Right atrium auricular region (tissue), 2 donors: ENCODE measurements around the gene HACD3. TPM values are rescaled to one million over a fixed set of nuclear protein-coding genes. Genes with fewer than 3 reads are reported as not detected.
"Not testable (repeated sequence)": the region's sequence is repeated elsewhere in the genome, so short reads cannot be mapped to it uniquely, and the experiment has no call there.

Experiments
- DNase-seq: peaks from one replicate; pipeline ENCODE4 v3.0.0-alpha.2; 2019; ENCODE audit warnings: low spot score
- H3K27ac ChIP-seq, 2 donors: fragments of 200-600 bp; sonication (generic); 1 replicate in 1 of 2; 2 replicates in 1 of 2; pipeline ENCODE4 v1.5.1; 2016 to 2019
- H3K27me3 ChIP-seq, 2 donors: fragments of 200-600 bp; sonication (generic); one replicate each; pipeline versions ENCODE4 v1.5.1 to v1.6.0; 2017 to 2019
- H3K36me3 ChIP-seq: fragments of 200-600 bp; sonication (generic); one replicate; pipeline ENCODE4 v1.5.1; 2016
- H3K4me1 ChIP-seq, 2 donors: fragments of 200-600 bp; sonication (generic); one replicate each; pipeline versions ENCODE4 v1.5.1 to v1.6.0; 2017 to 2019
- H3K4me3 ChIP-seq, 2 donors: fragments of 200-600 bp; sonication (generic); 1 replicate in 1 of 2; 2 replicates in 1 of 2; pipeline ENCODE4 v1.5.1; 2017 to 2019; ENCODE audit warnings: mild to moderate bottlenecking in 1 of 2, moderate library complexity in 1 of 2
- H3K9me3 ChIP-seq, 2 donors: fragments of 200-600 bp; sonication (generic); one replicate each; pipeline ENCODE4 v1.5.1; 2019
- CTCF ChIP-seq, 2 donors: fragments of 200-600 bp; sonication (generic); IDR thresholded peaks; one replicate each; pipeline ENCODE4 v1.5.1; 2019; ENCODE audit warnings: antibody characterized with exemption in 2 of 2
- total RNA-seq, 2 donors: library from RNA; depleted of rRNA; stranded (reverse); fragments of >200 nt; gene quantifications; one replicate each; pipeline ENCODE4 v1.1.0, GENCODE V29; 2016

HACD3 gene
- total RNA-seq, 2 donors from 2014 or later = 15.3 to 20.5 TPM

- no peak overlapping the region for H3K27ac ChIP-seq
These were observed 2.9 kb downstream of the HACD3 start for GRCh38 chr15:65533057-65533756.

GRCh38 chr15:65535192-65535591, 4.9 kb downstream of the HACD3 start:
- H3K27me3 ChIP-seq = no peaks in the 10 kb centered on the region
- H3K9me3 ChIP-seq = no peaks in the 10 kb centered on the region
- no peak for TF ChIP-seq CTCF (IDR thresholded peaks at IDR 0.05)
- no peak for DNase-seq
- no peaks in the 10 kb centered on the region for H3K36me3 ChIP-seq
- H3K4me3 ChIP-seq = no peak overlapping the region
- H3K4me1 ChIP-seq = peaks cover 0 to 18% of the 10 kb centered on the region in 2 donors
- no peak overlapping the region for H3K27ac ChIP-seq

More at GRCh38 chr15:65533057-65533756, 2.9 kb downstream of the HACD3 start:
- Histone ChIP-seq H3K4me1 (peaks cover 0 to 24% of the 10 kb centered on the region in 2 donors), H3K9me3 (no peaks in the 10 kb centered on the region), H3K4me3 (no peak overlapping the region), H3K36me3 (no peaks in the 10 kb centered on the region), H3K27me3 (no peaks in the 10 kb centered on the region)
- no peak for TF ChIP-seq CTCF (IDR thresholded peaks at IDR 0.05)
- DNase-seq = no peak

GRCh38 chr15:65540314-65540713, 10.1 kb downstream of the HACD3 start:
- H3K27ac ChIP-seq = no peak overlapping the region
- no peaks in the 10 kb centered on the region for H3K9me3 ChIP-seq
- no peaks in the 10 kb centered on the region for H3K27me3 ChIP-seq
- H3K4me3 ChIP-seq = no peak overlapping the region
- no peaks in the 10 kb centered on the region for H3K36me3 ChIP-seq
- H3K4me1 ChIP-seq = no peaks in the 10 kb centered on the region
- DNase-seq = no peak
- TF ChIP-seq CTCF (IDR thresholded peaks at IDR 0.05) = no peak

GRCh38 chr15:65541231-65541820, 11.1 kb downstream of the HACD3 start:
- DNase-seq = no peak
- Histone ChIP-seq H3K27ac (no peak overlapping the region), H3K4me3 (no peak overlapping the region), H3K27me3 (no peaks in the 10 kb centered on the region), H3K4me1 (no peaks in the 10 kb centered on the region), H3K36me3 (no peaks in the 10 kb centered on the region), H3K9me3 (no peaks in the 10 kb centered on the region)
- no peak for TF ChIP-seq CTCF (IDR thresholded peaks at IDR 0.05)

- H3K27ac ChIP-seq = no peak overlapping the region
- H3K36me3 ChIP-seq = no peaks in the 10 kb centered on the region
- H3K27me3 ChIP-seq = no peaks in the 10 kb centered on the region
- no peak for DNase-seq
- no peak for TF ChIP-seq CTCF (IDR thresholded peaks at IDR 0.05)
- H3K4me1 ChIP-seq = peaks cover 0 to 16% of the 10 kb centered on the region in 2 donors
- H3K9me3 ChIP-seq = no peaks in the 10 kb centered on the region
- H3K4me3 ChIP-seq = no peak overlapping the region
These were observed 17.6 kb downstream of the HACD3 start for GRCh38 chr15:65547841-65548240.

- H3K27ac ChIP-seq, H3K4me3 ChIP-seq, H3K9me3 ChIP-seq, H3K27me3 ChIP-seq, DNase-seq, H3K36me3 ChIP-seq: not testable (repeated sequence)
- peaks cover 0 to 16% of the 10 kb centered on the region in 2 donors for H3K4me1 ChIP-seq
These were observed 19.0 kb downstream of the HACD3 start for GRCh38 chr15:65549288-65549687.
